Epithelial cell of esophagus (primary cell): ENCODE data around the gene IL1RAP.

Source experiments
- DNase-seq: peaks from one replicate; pipeline ENCODE4 v3.0.0; 2010; ENCODE audit warnings: low read depth
- H3K4me3 ChIP-seq: 2 replicates; pipeline ENCODE4 v1.5.1; 2011; ENCODE audit warnings: mild to moderate bottlenecking, low read length, control low read depth
- CTCF ChIP-seq: IDR thresholded peaks from 2 replicates; pipeline ENCODE4 v1.5.1; 2011; ENCODE audit warnings: low read depth, mild to moderate bottlenecking, low read length, control low read depth, inconsistent platforms; ENCODE audit not compliant: insufficient read depth; ENCODE audit errors: missing control alignments

Gene IL1RAP

DNA sequence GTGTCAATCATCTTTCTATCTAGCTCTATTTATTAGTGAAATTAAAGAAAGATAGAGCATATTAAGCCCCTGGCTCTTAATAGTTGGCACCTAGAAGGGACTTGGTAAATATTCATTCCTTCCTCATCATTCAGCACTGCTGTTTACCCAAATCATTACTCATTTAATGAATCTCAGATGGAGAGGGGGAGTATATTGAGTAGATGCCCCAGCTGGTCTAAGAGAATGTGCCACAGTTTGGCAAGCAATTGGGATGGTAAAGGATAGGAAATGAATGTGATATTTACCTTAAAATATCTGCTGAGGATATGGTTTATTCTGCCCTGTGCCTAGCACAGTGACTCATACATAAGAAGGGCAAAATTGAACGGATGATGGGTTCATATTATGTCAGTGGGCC lies 6.0 kb downstream of the IL1RAP start:
- peak; percentile 54 for DNase-seq
- TF ChIP-seq CTCF = no peak
- no peak overlapping the region for H3K4me3 ChIP-seq

DNA sequence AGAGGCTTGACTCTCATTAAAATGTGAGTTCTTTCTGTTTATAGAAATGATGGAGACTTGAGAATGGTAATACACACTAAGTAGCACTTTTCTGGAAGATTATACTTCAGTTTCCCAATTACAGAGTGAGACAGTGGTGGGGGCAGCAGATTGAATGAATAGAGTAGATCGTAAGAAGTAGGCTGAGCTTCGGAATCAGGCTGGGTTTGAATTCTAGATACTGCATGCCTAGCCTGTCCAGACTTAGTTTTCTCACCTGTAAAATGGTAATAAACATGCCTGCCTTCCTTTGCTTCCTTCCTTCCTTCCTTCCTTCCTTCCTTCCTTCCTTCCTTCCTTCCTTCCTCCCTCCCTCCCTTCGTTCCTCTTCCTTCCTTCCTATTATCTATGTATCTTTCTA lies 8.1 kb downstream of the IL1RAP start:
- DNase-seq = no peak
- H3K4me3 ChIP-seq = no peak overlapping the region
- no peak for TF ChIP-seq CTCF

- DNase-seq = no peak
- H3K4me3 ChIP-seq = no peak overlapping the region
- TF ChIP-seq CTCF = no peak
These were observed 8.8 kb downstream of the IL1RAP start for GRCh38 chr3:190522621-190523222.

DNA sequence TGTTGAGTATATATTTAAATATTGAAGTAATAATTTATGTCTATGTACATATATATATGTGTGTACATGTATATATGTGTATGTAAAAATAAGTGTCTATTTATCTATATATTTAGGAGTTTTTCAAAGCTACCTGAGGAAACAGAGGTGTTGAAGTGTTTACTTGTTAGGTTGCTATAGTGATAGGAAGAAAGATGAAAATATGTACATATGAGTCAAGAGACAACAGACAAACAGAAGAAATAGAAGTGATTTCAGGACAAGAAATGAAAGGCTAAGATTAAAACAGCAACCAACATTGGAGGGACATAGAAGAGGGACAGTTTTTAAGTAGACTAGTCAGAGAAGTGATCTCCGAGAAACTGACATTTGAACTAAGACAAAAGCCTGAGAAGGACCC lies 11.1 kb downstream of the IL1RAP start:
- no peak for DNase-seq
- TF ChIP-seq CTCF = no peak
- no peak overlapping the region for H3K4me3 ChIP-seq

GRCh38 chr3:190525634-190526033 lies 11.7 kb downstream of the IL1RAP start:
- H3K4me3 ChIP-seq = no peak overlapping the region
- DNase-seq = no peak
- no peak for TF ChIP-seq CTCF

GRCh38 chr3:190526787-190527762 lies 13.2 kb downstream of the IL1RAP start:
- DNase-seq = no peak

More at GRCh38 chr3:190526787-190527762, 13.2 kb downstream of the IL1RAP start:
- TF ChIP-seq CTCF = no peak
- H3K4me3 ChIP-seq = no peak overlapping the region
